SU-DHL-6 (cell line): Measurements from ENCODE around the gene CST11.

Experiments
- EZH2phosphoT487 ChIP-seq: fragments of 200-600 bp; sonication (generic), shearing (Covaris generic); conservative IDR thresholded peaks from 2 replicates; pipeline ENCODE4 v1.6.1; 2018; ENCODE audit warnings: mild to moderate bottlenecking, antibody characterized with exemption, low read length, moderate library complexity, mixed read lengths
- TF ChIP-seq, protein P1 (sequence below): fragments of 200-600 bp; sonication (generic); IDR thresholded peaks from one replicate; pipeline ENCODE4 v1.5.1; 2017; ENCODE audit warnings: antibody characterized with exemption, mild to moderate bottlenecking, low read length, moderate library complexity; ENCODE audit not compliant: insufficient read depth, poor library complexity, severe bottlenecking

DNA sequence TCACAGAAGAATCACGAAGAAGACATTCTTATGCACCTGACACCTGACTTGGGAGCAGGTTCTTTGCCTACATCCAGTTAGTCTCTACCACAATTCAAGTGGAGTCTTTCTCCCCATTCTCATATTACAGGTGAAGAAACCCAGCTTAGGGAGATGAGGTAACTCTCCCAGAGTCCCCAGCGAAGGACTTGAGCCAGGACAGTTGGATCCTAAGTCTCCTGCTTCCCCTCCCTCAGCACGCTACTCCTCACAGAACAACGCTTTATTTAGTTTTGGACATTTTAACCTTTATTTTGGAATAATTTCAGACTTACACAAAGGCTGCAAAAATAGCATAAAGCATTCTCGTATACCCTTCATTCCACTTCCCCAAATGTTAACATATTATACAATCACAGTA, 14.0 kb downstream of the CST11 start:
- TF ChIP-seq, protein P1, sequence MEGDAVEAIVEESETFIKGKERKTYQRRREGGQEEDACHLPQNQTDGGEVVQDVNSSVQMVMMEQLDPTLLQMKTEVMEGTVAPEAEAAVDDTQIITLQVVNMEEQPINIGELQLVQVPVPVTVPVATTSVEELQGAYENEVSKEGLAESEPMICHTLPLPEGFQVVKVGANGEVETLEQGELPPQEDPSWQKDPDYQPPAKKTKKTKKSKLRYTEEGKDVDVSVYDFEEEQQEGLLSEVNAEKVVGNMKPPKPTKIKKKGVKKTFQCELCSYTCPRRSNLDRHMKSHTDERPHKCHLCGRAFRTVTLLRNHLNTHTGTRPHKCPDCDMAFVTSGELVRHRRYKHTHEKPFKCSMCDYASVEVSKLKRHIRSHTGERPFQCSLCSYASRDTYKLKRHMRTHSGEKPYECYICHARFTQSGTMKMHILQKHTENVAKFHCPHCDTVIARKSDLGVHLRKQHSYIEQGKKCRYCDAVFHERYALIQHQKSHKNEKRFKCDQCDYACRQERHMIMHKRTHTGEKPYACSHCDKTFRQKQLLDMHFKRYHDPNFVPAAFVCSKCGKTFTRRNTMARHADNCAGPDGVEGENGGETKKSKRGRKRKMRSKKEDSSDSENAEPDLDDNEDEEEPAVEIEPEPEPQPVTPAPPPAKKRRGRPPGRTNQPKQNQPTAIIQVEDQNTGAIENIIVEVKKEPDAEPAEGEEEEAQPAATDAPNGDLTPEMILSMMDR, result no peak
- no peak for TF ChIP-seq EZH2phosphoT487
